ENCODE results near the gene UBE2J2. TPM values are rescaled to one million over a fixed set of nuclear protein-coding genes. Genes with fewer than 3 reads are reported as not detected.
A peak's percentile ranks its signal among the peaks of the same experiment; 100 is the strongest.

The UBE2J2 gene
- total RNA-seq = 25.2 TPM

DNA sequence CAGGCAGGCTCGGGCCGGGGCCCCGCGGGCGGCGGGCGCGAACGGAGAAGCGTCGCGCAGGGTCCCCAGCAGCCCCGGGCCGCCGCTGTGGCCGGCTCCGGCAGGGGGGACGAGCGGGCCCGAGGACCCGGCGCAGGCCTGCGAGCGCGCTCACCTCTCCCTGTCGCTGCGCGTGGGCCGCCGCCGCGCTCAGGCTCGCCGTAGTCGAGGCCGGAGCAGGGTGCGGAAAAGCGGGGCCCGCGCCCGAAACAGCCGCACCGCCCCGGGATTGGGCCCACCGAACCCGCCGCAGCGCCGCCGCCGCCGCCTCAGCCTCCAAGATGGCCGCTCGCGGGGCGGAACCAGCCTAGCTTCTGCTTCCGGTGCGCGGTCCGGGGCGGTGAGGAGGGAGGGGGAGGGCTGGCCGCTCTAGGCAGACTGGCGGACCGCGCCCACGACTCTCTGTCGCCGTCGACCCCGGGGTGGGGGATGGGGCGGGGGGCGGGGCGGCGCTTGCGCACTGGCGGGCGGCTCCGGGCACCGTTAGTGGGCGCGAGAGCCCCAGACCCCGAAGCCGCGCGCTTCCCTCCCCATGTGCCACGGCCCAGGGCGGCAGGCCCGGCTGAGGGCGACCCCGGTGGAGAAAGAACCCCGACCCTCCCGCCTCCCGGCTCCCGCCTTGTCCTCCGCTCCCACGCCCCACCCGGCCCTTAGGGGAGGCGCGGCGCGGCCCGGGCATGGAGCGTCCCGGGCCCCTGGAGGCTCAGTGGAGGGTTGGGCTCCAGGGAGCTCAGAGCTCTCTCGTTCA lies at the start of gene UBE2J2:
UBE2J2 (minus strand) TSS at position 343 of the 787 bp plus-strand sequence. CDS start 5,862 bp downstream, outside the sequence.
- Histone ChIP-seq H3K27me3 (no peaks in the 10 kb centered on the region), H3K9me3 (no peaks in the 10 kb centered on the region), H3K4me3 (peak within 1 kb of the TSS; percentile 97 to 98), H3K4me1 (peaks cover 29 to 39% of the 10 kb centered on the region in 2 donors), H3K36me3 (no peaks in the 10 kb centered on the region), H3K27ac (peak within 1 kb of the TSS; percentile 67 to 76)
- DNase-seq (ENCODE audit: low spot score in 2 of 2) = peak; percentile 79 to 97
- intact Hi-C loops (cut with DNase I) = loop anchor here (1.0 to 2.0 kb wide), 5 partner anchors 31 to 157 kb away; partner anchors contain the start of genes AURKAIP1, B3GALT6, C1orf159 and MRPL20
- TF ChIP-seq CTCF (IDR thresholded peaks at IDR 0.05) = peak in 1 of 3 experiments; percentile 12

- no peak overlapping the region for H3K27ac ChIP-seq
- no peak for DNase-seq (ENCODE audit: low spot score in 2 of 2)
- H3K9me3 ChIP-seq = no peaks in the 10 kb centered on the region
- peaks cover 28 to 35% of the 10 kb centered on the region in 2 donors for H3K36me3 ChIP-seq
- intact Hi-C loops (cut with DNase I) = no loop called here
- H3K27me3 ChIP-seq = no peaks in the 10 kb centered on the region
- TF ChIP-seq CTCF (IDR thresholded peaks at IDR 0.05) = no peak
- peaks cover 12 to 42% of the 10 kb centered on the region in 2 donors for H3K4me1 ChIP-seq
- H3K4me3 ChIP-seq = peak overlapping the region in 1 of 2 donors; percentile 5
Observed at GRCh38 chr1:1322952-1323351, 49.3 kb upstream of the UBE2J2 start.

- Histone ChIP-seq H3K27me3 (no peaks in the 10 kb centered on the region), H3K27ac (no peak overlapping the region)
Observed at GRCh38 chr1:1322418-1322817, 48.8 kb upstream of the UBE2J2 start.

DNA sequence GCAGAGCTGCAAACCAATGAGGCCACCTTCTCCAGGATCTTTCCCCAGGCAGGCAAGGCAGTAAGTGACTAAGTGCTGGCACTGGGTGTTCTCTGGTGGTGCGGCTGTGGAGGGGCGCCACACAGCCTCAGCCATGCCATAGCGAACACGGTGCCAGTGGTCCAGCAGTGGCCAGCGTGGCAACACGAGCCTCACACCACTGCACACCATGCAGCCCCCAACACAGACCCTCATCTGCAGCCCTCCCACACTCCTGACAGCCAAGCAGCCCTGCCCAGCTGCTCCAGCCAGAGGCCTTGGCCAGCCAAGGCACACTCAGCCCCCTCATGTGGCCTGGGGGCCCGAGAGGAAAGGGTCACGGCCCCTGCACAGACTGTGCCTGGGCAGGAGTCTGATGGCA lies 47.8 kb upstream of the UBE2J2 start:
- H3K36me3 ChIP-seq = peaks cover 21 to 26% of the 10 kb centered on the region in 2 donors
- intact Hi-C loops (cut with DNase I) = no loop called here
- DNase-seq (ENCODE audit: low spot score in 2 of 2) = no peak
- no peaks in the 10 kb centered on the region for H3K9me3 ChIP-seq
- no peak overlapping the region for H3K4me3 ChIP-seq
- TF ChIP-seq CTCF (IDR thresholded peaks at IDR 0.05) = no peak
- H3K4me1 ChIP-seq = peaks cover 12 to 45% of the 10 kb centered on the region in 2 donors
- H3K27me3 ChIP-seq = no peaks in the 10 kb centered on the region
- peak overlapping the region in 1 of 2 donors; percentile 30 for H3K27ac ChIP-seq

More at GRCh38 chr1:1322418-1322817, 48.8 kb upstream of the UBE2J2 start:
- DNase-seq (ENCODE audit: low spot score in 2 of 2) = no peak
- no peak overlapping the region for H3K4me3 ChIP-seq
- TF ChIP-seq CTCF (IDR thresholded peaks at IDR 0.05) = no peak
- peaks cover 23 to 29% of the 10 kb centered on the region in 2 donors for H3K36me3 ChIP-seq
- H3K9me3 ChIP-seq = no peaks in the 10 kb centered on the region
- peaks cover 12 to 45% of the 10 kb centered on the region in 2 donors for H3K4me1 ChIP-seq
- intact Hi-C loops (cut with DNase I) = no loop called here

DNA sequence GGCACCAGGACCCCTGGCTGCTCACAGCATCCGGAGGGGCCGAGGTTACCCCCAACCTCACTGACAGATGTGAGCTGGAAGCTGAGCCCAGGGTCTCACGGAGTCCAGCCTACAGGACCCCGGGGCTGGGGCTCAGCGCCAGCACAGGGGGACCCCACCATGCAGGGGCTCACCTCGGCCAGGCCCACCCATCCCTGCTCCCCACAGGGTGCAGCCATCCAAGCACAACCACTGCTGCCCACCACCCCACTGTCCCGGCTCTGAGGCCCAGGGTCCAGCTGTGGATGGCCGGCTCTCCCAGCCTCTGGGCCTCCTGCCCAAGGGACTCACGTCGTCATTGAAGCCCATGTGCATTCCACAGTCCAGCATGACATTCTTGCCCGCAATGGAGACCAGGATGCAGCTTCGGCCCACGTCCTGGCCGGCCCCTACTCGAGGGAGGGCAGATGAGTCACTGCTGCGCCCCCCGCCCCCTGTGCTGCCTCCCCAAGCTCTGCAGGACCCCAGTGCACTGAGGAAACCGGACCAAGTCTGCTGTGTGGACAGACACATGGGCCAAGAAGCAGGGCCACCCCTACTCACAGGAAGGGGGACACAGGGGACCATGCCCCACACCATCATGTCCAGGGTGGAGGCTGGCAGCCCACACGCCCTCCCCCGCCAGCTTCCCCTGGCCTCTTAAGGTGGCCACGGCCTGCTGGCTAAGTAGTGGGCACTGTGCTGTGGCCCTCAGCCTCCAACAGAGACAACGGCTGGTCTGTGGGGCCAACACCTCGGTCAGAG lies 47.2 kb upstream of the UBE2J2 start:
- H3K4me1 ChIP-seq = peaks cover 12 to 44% of the 10 kb centered on the region in 2 donors
- H3K27ac ChIP-seq = peak overlapping the region; percentile 3 to 30
- DNase-seq (ENCODE audit: low spot score in 2 of 2) = no peak
- peaks cover 21 to 31% of the 10 kb centered on the region in 2 donors for H3K36me3 ChIP-seq
- TF ChIP-seq CTCF (IDR thresholded peaks at IDR 0.05) = no peak
- no peak overlapping the region for H3K4me3 ChIP-seq
- no peaks in the 10 kb centered on the region for H3K9me3 ChIP-seq
- H3K27me3 ChIP-seq = no peaks in the 10 kb centered on the region
- intact Hi-C loops (cut with DNase I) = no loop called here
